NCI-H2196 (cell line): ENCODE data around the gene HCFC2.
"Not testable (repeated sequence)": the region's sequence is repeated elsewhere in the genome, so short reads cannot be mapped to it uniquely, and the experiment has no call there.

Source experiments
- DNase-seq: peaks from one replicate; lab custom pipeline; 2025; ENCODE audit not compliant: unreplicated experiment; lab: John Stamatoyannopoulos, UW

Gene HCFC2

DNA sequence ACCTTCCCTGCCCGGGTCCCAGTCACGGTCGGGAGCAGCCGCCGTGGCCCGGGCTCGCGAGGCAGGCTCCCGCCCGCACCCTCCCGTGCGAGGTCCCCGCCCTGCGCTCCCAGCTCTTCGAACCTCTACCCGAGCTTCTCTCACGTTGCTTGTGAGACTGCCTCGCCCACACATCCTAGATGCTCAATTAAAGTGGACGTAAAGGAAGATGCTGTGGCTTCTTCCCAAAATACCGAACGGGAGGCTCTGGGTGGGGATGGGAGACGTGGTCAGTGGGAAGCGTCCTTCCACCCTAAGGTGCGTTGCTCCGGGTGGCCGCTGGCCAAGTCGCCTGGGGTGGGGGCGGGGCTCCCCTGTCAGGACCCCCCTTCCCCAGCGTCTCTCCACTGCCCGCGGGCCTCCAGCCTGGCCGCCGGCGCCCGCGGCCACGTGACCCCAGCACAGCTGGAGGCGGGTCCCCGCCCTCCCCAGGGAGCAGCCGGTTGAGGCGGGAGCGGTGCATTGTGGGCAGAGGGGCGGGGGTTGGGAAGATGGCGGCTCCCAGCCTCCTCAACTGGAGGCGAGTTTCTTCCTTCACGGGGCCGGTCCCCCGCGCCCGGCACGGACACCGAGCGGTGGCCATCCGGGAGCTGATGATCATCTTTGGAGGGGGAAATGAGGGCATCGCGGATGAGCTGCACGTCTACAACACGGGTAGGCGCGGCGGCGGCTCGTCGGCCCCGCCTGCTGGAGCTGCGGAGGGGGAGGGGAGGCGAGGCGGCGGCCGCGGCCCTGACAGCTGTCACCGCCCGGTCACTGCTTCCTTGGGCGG, at the start of gene HCFC2:
TSS of gene HCFC2 (plus strand) at position 501 of the 811 bp plus-strand sequence. CDS start at position 531, 30 bp downstream.
- DNase-seq, result peak; percentile 89

DNA sequence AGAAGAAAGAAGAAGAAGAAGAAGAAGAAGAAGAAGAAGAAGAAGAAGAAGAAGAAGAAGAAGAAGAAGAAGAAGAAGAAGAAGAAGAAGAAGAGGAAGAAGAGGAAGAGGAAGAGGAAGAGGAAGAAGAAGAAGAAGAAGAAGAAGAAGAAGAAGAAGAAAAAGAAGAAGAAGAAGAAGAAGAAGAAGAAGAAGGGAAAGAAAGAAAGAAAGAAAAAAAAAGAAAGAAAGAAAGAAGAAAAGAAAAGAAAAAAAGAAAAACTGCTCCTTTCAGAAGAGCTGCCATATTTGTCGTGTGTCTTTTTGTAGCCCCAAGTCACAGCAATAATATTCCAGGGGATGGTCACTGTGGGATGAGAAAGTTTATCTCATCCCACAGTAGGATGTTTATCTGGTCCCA, 42.5 kb upstream of the HCFC2 start:
- DNase-seq, result not testable (repeated sequence)

DNA sequence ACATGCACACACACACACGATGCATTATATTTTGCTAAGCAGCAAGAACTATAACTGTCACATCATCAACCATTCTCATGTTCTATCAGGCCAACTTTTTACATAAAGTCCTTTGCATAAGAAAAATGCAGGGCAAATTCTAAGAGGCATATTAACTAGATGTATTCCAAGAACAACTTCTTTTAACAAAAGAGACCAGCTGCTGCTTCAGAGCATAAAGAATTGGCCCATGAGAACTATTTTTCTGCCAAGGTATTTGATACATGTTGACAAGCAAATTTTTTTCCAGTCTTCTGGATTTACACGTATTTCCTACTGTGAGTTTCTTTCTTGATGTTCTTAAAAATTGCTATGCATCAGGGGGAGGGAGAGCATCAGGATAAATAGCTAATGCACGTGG, 41.5 kb upstream of the HCFC2 start:
- DNase-seq, result no peak

- no peak for DNase-seq
Measured at GRCh38 chr12:104023710-104024109, 40.6 kb upstream of the HCFC2 start.

DNA sequence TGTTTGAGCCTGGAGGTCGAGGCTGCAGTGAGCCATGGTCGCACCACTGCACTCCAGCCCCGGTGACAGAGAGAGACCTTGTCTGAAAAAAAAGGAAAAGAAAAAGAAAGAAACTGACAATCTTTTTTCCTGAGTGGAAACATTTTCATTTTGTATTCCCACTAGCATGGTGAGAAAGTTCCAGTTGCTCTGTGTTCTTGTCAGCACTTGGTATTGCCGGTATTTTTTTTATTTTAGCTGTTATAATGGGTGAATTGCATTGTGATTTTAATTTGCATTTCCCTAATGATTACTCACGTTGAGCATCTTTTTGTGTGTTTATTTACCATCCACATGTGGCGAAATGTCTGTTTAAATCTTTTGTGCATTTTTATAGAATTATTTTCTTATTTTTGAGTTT, 40.0 kb upstream of the HCFC2 start:
- no peak for DNase-seq

- DNase-seq, result no peak
Measured at GRCh38 chr12:104025771-104026170, 38.6 kb upstream of the HCFC2 start.

DNA sequence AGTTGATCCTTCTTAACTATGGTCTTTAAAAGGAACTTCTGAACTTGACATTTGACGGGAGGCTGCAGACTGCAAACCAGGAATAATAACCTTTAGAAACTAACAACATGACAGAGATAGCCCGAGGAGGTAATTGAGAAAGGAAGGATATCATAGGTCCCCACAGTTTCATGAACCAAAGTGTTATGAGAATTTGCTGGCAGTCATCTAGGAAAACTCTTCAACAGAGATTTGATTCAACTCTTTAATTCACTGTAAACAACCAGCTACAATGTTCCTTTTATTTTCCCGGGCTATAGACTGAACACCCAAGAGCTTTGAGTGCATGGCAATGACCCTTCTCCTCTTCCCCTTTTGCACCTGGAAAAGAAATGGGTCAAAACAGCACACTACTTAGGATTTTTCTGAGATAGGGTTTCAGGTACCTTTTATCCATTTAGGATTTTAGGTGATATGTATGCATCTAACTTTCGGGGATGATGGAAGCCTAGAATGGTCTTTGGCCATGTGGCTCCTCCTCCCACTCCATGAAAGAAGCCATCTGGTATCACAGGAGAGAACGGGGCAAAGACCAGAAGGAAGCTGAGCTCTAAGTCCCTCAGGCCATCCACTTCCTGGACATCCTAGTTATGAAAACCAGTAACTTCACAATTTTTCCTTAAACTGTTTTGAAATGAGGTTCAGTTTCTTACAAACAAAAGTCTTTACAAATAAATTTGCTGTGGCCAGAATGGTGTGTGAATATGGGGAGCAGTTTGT, 37.3 kb upstream of the HCFC2 start:
- DNase-seq, result no peak

DNA sequence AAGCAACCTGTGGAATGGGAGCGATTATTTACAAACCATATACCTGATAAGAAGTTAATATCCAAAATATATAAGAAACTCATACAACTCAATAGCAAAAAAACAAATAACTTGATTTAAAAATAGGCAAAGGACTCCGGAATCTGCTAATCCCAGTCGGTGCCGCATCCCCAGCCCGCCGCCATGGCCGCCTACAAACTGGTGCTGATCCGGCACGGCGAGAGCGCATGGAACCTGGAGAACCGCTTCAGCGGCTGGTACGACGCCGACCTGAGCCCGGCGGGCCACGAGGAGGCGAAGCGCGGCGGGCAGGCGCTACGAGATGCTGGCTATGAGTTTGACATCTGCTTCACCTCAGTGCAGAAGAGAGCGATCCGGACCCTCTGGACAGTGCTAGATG, 33.7 kb upstream of the HCFC2 start:
- DNase-seq, result not testable (repeated sequence)

DNA sequence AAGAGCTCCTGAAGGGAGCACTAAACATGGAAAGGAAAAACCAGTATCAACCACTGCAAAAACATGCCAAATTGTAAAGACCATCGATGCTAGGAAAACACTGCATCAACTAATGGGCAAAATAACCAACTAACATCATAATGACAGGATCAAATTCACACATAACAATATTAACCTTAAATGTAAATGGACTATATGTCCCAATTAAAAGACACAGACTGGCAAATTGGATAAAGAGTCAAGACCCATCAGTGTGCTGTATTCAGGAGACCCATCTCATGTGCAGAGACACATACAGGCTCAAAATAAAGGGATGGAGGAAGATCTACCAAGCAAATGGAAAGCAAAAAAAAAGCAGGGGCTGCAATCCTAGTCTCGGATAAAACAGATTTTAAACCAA, 28.2 kb upstream of the HCFC2 start:
- not testable (repeated sequence) for DNase-seq

DNA sequence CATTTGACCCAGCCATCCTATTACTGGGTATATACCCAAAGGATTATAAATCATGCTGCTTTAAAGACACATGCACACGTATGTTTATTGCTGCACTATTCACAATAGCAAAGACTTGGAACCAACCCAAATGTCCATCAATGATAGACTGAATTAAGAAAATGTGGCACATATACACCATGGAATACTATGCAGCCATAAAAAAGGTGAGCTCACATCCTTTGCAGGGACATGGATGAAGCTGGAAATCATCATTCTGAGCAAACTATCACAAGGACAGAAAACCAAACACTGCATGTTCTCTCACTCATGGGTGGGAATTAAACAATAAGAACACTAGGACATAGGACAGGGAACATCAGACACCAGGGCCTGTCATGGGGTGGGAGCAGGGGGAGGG, 24.6 kb upstream of the HCFC2 start:
- not testable (repeated sequence) for DNase-seq

DNA sequence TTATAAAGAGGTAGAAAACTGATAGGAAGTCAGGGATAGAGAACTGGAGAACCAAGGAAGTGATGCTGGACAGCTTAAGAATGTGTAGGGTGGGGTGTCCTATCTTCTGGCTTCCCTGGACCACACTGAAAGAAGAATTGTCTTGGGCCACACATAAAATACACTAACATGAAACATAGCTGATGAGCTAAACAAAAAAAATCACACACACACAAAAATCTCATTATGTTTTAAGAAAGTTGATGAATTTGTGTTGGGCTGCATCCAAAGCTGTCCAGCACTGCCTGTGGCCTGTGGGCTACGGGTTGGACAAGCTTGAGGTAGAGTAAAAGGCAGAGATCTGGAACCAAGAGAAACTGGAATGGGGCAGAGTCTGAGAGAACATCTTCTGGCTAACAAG, 21.8 kb upstream of the HCFC2 start:
- DNase-seq, result no peak

- DNase-seq, result no peak
Measured at GRCh38 chr12:104044158-104044557, 20.2 kb upstream of the HCFC2 start.

- no peak for DNase-seq
Measured at GRCh38 chr12:104046306-104046705, 18.0 kb upstream of the HCFC2 start.

- DNase-seq, result no peak
Measured at GRCh38 chr12:104048162-104048561, 16.2 kb upstream of the HCFC2 start.

- DNase-seq, result no peak
Measured at GRCh38 chr12:104048811-104049210, 15.5 kb upstream of the HCFC2 start.

DNA sequence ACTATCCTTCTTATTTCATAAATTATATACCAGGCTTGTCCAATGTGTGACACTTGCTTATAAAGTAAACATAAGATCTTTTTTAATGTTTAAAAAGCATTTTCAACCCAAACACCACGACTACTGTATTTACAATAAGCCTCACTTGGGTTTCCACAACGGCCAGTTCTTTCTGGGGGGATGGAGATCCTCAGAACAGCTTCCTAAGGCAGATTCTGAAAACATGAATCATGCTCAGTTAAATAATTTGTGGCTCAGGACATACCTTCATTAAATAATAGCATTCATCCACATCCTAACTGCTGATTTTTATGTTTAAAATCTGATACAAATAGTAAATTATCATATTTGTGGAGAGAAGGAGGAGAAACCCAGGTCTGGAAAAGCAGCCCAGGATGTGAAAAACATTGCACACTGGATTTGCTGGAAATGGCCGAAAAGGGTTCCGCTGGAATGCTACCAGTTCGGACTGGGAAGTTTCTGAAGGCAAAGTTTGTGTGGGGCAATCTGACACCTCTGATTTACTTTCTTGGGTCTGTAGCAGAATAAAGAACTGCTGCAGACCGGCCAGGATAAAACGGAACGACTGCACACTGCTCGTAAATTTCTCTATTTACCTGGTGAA, 14.9 kb upstream of the HCFC2 start:
- DNase-seq, result no peak

- DNase-seq, result no peak
Measured at GRCh38 chr12:104049903-104050356, 14.4 kb upstream of the HCFC2 start, which contains the start of gene GLT8D2. GLT8D2 (minus strand) TSS chr12:104050187; CDS start chr12:104019648, 30,539 bp downstream.

DNA sequence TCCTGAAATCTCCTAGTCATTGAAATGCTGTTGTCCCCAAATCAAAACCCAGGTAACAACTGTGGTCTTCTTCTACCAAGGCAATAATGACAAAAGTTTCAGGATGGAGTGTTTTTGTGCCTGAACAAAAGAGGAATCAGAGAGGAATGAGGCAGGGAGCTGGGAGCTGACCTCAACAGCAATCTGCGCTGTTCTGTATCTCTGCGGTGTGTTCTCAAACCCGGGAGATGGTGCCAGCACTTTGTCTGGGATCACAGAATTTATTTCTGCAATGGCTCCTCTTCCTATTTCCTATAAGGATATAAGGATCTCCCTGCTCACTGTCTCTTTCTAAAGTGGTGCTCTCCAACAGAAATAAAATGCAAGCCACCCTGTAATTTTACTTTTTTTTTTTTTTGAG, 13.9 kb upstream of the HCFC2 start:
- DNase-seq, result no peak

DNA sequence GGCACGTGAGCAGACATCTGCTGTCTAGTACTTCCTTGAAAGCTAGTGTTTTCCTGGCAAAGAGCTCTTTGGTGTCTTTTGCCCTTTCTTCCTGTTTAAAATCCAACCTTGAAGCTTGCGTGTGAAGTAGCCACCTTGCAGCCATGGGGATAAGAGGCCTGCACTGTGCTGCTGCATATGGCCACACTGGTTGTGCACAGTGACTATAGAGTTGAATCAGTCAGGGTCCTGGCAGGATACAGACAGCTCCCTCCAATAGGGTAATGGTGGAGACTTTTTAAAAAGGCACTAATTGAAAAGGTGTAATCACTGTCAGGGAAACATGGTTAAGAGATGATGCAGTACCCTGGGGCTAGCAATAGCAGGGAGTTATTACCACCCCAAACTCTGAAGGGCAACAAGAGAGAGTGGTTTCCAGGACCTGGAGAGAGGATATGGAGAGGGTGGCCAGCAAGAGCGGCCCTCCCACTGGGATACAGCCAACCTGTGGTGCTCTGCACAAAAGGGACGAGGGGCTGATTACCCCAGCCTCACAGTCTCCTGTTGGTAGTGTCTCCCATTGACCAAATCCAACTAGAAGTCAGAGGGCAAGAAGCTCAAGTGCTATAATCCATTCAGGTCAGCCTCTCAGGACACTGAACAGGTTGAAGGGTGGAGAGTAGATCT, 9.5 kb upstream of the HCFC2 start:
- no peak for DNase-seq

DNA sequence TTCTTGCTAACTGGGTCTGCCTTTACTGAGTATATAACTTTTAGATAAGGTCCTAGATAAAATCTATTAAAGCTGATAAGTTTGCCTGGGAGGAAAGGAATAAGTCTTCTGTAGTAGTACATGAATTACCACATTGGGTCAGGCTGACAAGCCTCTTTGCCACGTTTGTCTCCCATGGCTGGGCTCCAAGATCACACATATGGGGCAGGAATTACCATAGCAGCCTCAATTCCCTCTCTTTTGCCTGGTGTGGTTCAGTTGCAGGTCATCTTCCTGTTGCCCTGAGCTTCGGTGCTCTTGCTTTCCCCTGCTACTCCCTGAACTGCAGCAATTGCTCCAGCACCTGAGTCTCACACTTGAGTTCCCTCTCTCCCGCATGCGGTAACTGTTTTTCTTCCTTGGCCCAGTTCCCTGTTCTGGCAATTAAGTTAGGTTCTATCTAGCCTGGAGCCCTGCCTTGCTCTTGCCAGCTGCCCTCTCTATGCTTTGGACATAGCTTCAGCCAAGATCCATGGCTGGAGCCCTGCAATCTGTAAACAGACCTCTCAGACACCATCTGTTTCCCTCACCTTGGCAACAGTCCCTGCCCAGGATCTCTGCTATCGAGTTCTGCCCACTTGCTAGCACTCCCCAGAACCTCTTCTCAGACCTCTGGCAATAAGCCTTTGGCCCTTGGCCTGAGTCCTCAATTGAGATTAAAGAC, 8.5 kb upstream of the HCFC2 start:
- DNase-seq, result peak; percentile 97
